H1 (cell line): ENCODE results near the gene FCRL6. TPM values are rescaled to one million over a fixed set of nuclear protein-coding genes. Genes with fewer than 3 reads are reported as not detected.

Experiments
- CBX5 ChIP-seq: fragments of 300-800, 300-1000 bp; sonication (generic); IDR thresholded peaks from 2 replicates; pipeline ENCODE4 v1.7.1; 2016; ENCODE audit warnings: antibody characterized with exemption, low read length, low read depth
- GABPA ChIP-seq: IDR thresholded peaks from 2 replicates; pipeline ENCODE4 v1.6.1; 2011; ENCODE audit warnings: mild to moderate bottlenecking, low read length, moderate library complexity, borderline replicate concordance; ENCODE audit not compliant: insufficient read depth
- JUND ChIP-seq: IDR thresholded peaks from 2 replicates; pipeline ENCODE4 v1.6.1; 2011; ENCODE audit warnings: mild to moderate bottlenecking, improper control_type of control experiment, low read length
- TAF1 ChIP-seq: IDR thresholded peaks from 2 replicates; pipeline ENCODE4 v1.6.1; 2011; ENCODE audit warnings: mild to moderate bottlenecking, low read depth, low read length
- polyA plus RNA-seq, 7 experiments: library from polyadenylated mRNA; depleted of rRNA in 3 of 7; stranded (reverse) in 5 of 7; unstranded in 2 of 7; fragments of >200 nt in 5 of 7; fragments of 200-250 nt in 2 of 7; gene quantifications; 1 replicate in 5 of 7; 2 replicates in 1 of 7; 4 replicates in 1 of 7; pipeline versions ENCODE4 v1.2.1 to v1.2.3, GENCODE V29; 2011 to 2013; ENCODE audit warnings: missing spikeins in 2 of 7, mixed read lengths in 2 of 7
- total RNA-seq: library from RNA; stranded (reverse); fragmentation: NEBNext Ultra II Directional; extraction: Animal tissue kit (Norgen Biotek cat#: 25700); gene quantifications from 2 replicates; pipeline ENCODE4 v1.2.1, GENCODE V29; 2021

FCRL6 gene
- total and polyA plus RNA-seq, 2 of the 8 experiments (the other 6 are each of a cell fraction or from before 2014, with no cell fraction given), result not detected

- no peak for TF ChIP-seq CBX5
- TF ChIP-seq GABPA, result no peak
- TF ChIP-seq TAF1, result no peak
- TF ChIP-seq JUND, result no peak
Observed at GRCh38 chr1:159856576-159856975, 54.4 kb downstream of the FCRL6 start (continued).
